Activated B cell treated with CpG ODN at 0.5 μM for 24 hours (primary cell): Measurements from ENCODE around the gene MAPK14. TPM values are rescaled to one million over a fixed set of nuclear protein-coding genes. Genes with fewer than 3 reads are reported as not detected.
"Not testable (repeated sequence)": the region's sequence is repeated elsewhere in the genome, so short reads cannot be mapped to it uniquely, and the experiment has no call there.

ENCODE experiments used
- ATAC-seq: fragments of 200-7000 bp; cut with Tn5 transposase; one replicate; pipeline ENCODE4 v1.10.0; 2021; ENCODE audit warnings: low read depth, mild to moderate bottlenecking, moderate library complexity
- CTCF ChIA-PET: fragments of 350-600 bp; sonication (Branson Sonifier 250); formaldehyde crosslinking; loops from one replicate; lab custom pipeline; 2021; ENCODE audit warnings: antibody characterized with exemption; lab: Charles Lee
- POLR2A ChIA-PET: fragments of 350-600 bp; sonication (Branson Sonifier 250); formaldehyde crosslinking; loops from one replicate; lab custom pipeline; 2021; ENCODE audit warnings: antibody characterized with exemption; lab: Charles Lee
- DNase-seq: peaks from one replicate; pipeline ENCODE4 v3.0.0; 2022
- H3K27ac Mint-ChIP-seq: one replicate; pipeline ENCODE4 v1.8.0; 2020; ENCODE audit warnings: mixed read lengths
- H3K27me3 Mint-ChIP-seq: one replicate; pipeline ENCODE4 v1.8.0; 2021; ENCODE audit warnings: mixed read lengths
- H3K36me3 Mint-ChIP-seq: one replicate; pipeline ENCODE4 v1.8.0; 2021; ENCODE audit warnings: low read depth, mixed read lengths
- H3K4me1 Mint-ChIP-seq: one replicate; pipeline ENCODE4 v1.8.0; 2021; ENCODE audit warnings: mixed read lengths
- H3K4me3 Mint-ChIP-seq: one replicate; pipeline ENCODE4 v1.8.0; 2020; ENCODE audit warnings: mild to moderate bottlenecking, mixed read lengths
- H3K9me3 Mint-ChIP-seq: one replicate; pipeline ENCODE4 v1.8.0; 2020; ENCODE audit warnings: mixed read lengths
- intact Hi-C: fragments of 100-400 bp; cut with micrococcal nuclease; formaldehyde crosslinking; loops from one replicate; pipeline ENCODE4 v1.15.1; 2024
- total RNA-seq: library from RNA; stranded (reverse); gene quantifications from 2 replicates; pipeline ENCODE4 v1.2.3, GENCODE V29; 2022
- TF ChIP-seq, protein P1 (sequence below): fragments of 200-600 bp; IDR thresholded peaks from one replicate; pipeline ENCODE4 v1.8.0; 2022; ENCODE audit warnings: antibody characterized with exemption, mild to moderate bottlenecking

The MAPK14 gene
- total RNA-seq, 1 donor from 2014 or later, result 45.4 TPM

DNA sequence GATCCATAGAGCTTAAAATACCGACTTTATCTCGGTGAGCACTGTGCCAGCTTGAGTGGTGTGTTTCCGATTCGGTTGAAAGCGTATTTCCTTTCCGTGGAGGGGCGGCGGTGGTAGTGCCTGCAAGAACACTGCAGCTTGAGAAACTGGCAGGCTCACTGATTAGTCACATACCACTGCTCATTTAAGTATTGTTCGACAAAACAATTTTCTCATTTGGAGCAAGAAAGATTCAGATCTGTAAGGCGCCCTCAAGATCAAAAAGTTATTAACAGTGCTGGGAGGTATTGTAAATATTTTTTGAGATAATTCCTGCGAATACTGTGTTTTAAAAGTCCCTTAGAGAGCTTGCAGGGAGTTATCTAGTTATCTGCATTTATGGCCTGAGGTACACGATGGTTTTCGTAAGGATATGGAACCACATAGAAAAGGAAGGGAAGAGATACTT lies 1.3 kb downstream of the MAPK14 start:
- peaks cover 11% of the 10 kb centered on the region for H3K27me3 Mint-ChIP-seq
- ChIA-PET POLR2A (interaction anchor here (0.6 to 3.9 kb wide), 13 partner anchors 9 to 1405 kb away, joined by 3 to 31 read pairs (median 6); partner anchors contain the start of genes BRPF3, MAPK13 and ZNF76), CTCF (interaction anchor here (1.1 to 5.7 kb wide), 8 partner anchors 63 to 394 kb away, joined by 3 to 83 read pairs (median 4); no protein-coding TSS in a partner anchor)
- TF ChIP-seq, protein P1, sequence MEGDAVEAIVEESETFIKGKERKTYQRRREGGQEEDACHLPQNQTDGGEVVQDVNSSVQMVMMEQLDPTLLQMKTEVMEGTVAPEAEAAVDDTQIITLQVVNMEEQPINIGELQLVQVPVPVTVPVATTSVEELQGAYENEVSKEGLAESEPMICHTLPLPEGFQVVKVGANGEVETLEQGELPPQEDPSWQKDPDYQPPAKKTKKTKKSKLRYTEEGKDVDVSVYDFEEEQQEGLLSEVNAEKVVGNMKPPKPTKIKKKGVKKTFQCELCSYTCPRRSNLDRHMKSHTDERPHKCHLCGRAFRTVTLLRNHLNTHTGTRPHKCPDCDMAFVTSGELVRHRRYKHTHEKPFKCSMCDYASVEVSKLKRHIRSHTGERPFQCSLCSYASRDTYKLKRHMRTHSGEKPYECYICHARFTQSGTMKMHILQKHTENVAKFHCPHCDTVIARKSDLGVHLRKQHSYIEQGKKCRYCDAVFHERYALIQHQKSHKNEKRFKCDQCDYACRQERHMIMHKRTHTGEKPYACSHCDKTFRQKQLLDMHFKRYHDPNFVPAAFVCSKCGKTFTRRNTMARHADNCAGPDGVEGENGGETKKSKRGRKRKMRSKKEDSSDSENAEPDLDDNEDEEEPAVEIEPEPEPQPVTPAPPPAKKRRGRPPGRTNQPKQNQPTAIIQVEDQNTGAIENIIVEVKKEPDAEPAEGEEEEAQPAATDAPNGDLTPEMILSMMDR, result no peak
- peaks cover 7% of the 10 kb centered on the region for H3K36me3 Mint-ChIP-seq
- peak overlapping the region; percentile 92 for H3K4me3 Mint-ChIP-seq
- peak overlapping the region; percentile 92 for H3K27ac Mint-ChIP-seq
- H3K4me1 Mint-ChIP-seq, result peaks cover 49% of the 10 kb centered on the region
- no peaks in the 10 kb centered on the region for H3K9me3 Mint-ChIP-seq
- ATAC-seq (peak; percentile 23), DNase-seq (peak; percentile 23)
- intact Hi-C loops, result no loop called here

DNA sequence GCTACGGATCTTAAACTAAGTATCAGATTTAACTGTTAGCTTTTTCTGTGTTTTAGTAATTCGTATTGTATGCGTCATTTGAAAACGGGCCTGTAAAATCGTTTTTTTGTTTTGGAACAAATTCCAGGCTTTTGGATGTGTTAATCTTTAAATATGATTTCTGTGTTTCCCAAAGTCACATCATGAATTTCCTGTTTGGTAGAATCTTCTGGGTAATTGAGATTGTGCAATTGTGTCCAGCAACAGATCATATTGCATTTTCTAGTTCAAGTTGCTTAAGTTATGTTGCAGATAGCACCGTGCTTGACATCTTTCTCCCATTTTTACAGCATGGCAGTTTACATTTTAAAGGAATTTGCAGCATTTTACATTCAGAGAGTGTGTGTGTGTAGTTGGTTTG lies 1.9 kb downstream of the MAPK14 start:
- no peak for DNase-seq
- Mint-ChIP-seq H3K9me3 (no peaks in the 10 kb centered on the region), H3K4me3 (peak overlapping the region; percentile 92), H3K36me3 (peaks cover 7% of the 10 kb centered on the region), H3K27ac (peak overlapping the region; percentile 92), H3K4me1 (peaks cover 52% of the 10 kb centered on the region), H3K27me3 (peaks cover 9% of the 10 kb centered on the region)
- ATAC-seq, result no peak
- intact Hi-C loops, result no loop called here
- ChIA-PET CTCF (interaction anchor here (1.2 to 5.7 kb wide), 4 partner anchors 62 to 174 kb away, joined by 3 to 83 read pairs (median 10); no protein-coding TSS in a partner anchor), POLR2A (interaction anchor here (2.2 to 3.9 kb wide), 5 partner anchors 66 to 168 kb away, joined by 9 to 31 read pairs (median 25); partner anchors contain the start of gene BRPF3)
- TF ChIP-seq, protein P1, result no peak

DNA sequence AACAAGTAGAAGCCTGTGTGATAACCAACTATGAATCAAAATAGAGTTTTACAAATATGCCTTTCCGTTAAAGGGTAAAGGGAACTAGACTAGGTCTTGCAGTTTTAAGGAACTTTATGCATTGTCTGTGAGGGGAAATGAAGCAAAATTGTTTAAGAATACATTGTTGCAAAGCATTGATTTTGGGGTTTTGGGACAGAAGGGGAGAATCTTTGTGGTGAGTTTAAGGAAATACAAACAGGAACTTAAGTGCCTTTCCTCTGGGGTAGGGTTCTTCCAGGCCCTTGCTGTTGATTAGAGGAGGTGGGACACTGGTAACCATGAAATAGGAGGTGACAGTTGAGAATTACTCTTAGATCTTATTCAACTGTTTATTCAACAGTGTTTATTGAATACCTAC lies 4.7 kb downstream of the MAPK14 start:
- Mint-ChIP-seq H3K27me3 (peaks cover 3% of the 10 kb centered on the region), H3K4me1 (peaks cover 61% of the 10 kb centered on the region), H3K4me3 (no peak overlapping the region), H3K9me3 (no peaks in the 10 kb centered on the region), H3K27ac (no peak overlapping the region), H3K36me3 (peaks cover 13% of the 10 kb centered on the region)
- ChIA-PET POLR2A (interaction anchor here (0.6 kb wide), 1 partner anchor 165 kb away, joined by 4 read pairs; no protein-coding TSS in a partner anchor), CTCF (interaction anchor here (0.7 kb wide), 1 partner anchor 63 kb away, joined by 4 read pairs; no protein-coding TSS in a partner anchor)
- ATAC-seq, result no peak
- intact Hi-C loops, result no loop called here
- DNase-seq, result no peak
- TF ChIP-seq, protein P1, result no peak

GRCh38 chr6:36033144-36033543 lies 5.5 kb downstream of the MAPK14 start:
- H3K27me3 Mint-ChIP-seq, H3K27ac Mint-ChIP-seq, POLR2A ChIA-PET, intact Hi-C loops, ATAC-seq, H3K9me3 Mint-ChIP-seq, H3K4me3 Mint-ChIP-seq, DNase-seq: not testable (repeated sequence)
- CTCF ChIA-PET, result interaction anchor here (0.7 kb wide), 1 partner anchor 62 kb away, joined by 4 read pairs; no protein-coding TSS in a partner anchor
- Mint-ChIP-seq H3K36me3 (peaks cover 12% of the 10 kb centered on the region), H3K4me1 (peaks cover 67% of the 10 kb centered on the region)

GRCh38 chr6:36033935-36034334 lies 6.3 kb downstream of the MAPK14 start:
- DNase-seq (no peak), ATAC-seq (no peak)
- peaks cover 9% of the 10 kb centered on the region for H3K36me3 Mint-ChIP-seq
- no peaks in the 10 kb centered on the region for H3K9me3 Mint-ChIP-seq
- intact Hi-C loops, result no loop called here
- ChIA-PET POLR2A (no interaction called here), CTCF (no interaction called here)
- no peak overlapping the region for H3K27ac Mint-ChIP-seq
- H3K27me3 Mint-ChIP-seq, result no peaks in the 10 kb centered on the region
- peaks cover 72% of the 10 kb centered on the region for H3K4me1 Mint-ChIP-seq
- H3K4me3 Mint-ChIP-seq, result no peak overlapping the region
- TF ChIP-seq, protein P1, result no peak
